Astrocyte of the cerebellum (primary cell): ENCODE results near the gene TFEB.

Experiments
- DNase-seq: peaks from one replicate; pipeline ENCODE4 v3.0.0-alpha.2; 2011; ENCODE audit warnings: low read depth
- H3K4me3 ChIP-seq: 2 replicates; pipeline ENCODE4 v1.5.1; 2011; ENCODE audit warnings: mild to moderate bottlenecking, low read depth, low read length, moderate library complexity
- in situ Hi-C: cut with HindIII; loops from 2 replicates; pipeline ENCODE4 v1.10.0; 2017; ENCODE audit warnings: low sequenced_read_pairs
- TF ChIP-seq, protein P1 (sequence below): IDR thresholded peaks from 2 replicates; pipeline ENCODE4 v1.5.1; 2012; ENCODE audit warnings: low read length, low read depth, moderate library complexity, mild to moderate bottlenecking; ENCODE audit errors: missing control alignments

The TFEB gene

DNA sequence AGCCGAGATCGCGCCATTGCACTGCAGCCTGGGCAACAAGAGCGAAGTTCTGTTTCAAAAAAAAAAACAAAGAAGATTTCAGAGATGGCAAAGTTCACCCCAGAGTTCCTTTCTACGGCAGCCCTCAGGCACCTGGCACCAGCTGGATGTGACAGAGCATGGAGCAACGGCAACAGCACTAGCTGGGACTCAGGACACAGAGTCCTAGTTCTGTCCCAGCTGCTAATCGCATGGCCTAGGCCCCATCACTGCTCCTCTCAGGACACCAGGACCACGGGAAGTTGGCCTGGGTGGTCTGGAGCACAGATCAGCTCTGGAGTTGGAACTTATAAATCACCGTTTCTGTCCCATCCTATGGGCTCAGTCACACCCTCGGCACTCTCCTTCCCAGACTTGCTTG is 10.7 kb upstream of the TFEB start:
- no peak overlapping the region for H3K4me3 ChIP-seq
- in situ Hi-C loops, result no loop called here
- TF ChIP-seq, protein P1, sequence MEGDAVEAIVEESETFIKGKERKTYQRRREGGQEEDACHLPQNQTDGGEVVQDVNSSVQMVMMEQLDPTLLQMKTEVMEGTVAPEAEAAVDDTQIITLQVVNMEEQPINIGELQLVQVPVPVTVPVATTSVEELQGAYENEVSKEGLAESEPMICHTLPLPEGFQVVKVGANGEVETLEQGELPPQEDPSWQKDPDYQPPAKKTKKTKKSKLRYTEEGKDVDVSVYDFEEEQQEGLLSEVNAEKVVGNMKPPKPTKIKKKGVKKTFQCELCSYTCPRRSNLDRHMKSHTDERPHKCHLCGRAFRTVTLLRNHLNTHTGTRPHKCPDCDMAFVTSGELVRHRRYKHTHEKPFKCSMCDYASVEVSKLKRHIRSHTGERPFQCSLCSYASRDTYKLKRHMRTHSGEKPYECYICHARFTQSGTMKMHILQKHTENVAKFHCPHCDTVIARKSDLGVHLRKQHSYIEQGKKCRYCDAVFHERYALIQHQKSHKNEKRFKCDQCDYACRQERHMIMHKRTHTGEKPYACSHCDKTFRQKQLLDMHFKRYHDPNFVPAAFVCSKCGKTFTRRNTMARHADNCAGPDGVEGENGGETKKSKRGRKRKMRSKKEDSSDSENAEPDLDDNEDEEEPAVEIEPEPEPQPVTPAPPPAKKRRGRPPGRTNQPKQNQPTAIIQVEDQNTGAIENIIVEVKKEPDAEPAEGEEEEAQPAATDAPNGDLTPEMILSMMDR, result no peak
- DNase-seq, result no peak

DNA sequence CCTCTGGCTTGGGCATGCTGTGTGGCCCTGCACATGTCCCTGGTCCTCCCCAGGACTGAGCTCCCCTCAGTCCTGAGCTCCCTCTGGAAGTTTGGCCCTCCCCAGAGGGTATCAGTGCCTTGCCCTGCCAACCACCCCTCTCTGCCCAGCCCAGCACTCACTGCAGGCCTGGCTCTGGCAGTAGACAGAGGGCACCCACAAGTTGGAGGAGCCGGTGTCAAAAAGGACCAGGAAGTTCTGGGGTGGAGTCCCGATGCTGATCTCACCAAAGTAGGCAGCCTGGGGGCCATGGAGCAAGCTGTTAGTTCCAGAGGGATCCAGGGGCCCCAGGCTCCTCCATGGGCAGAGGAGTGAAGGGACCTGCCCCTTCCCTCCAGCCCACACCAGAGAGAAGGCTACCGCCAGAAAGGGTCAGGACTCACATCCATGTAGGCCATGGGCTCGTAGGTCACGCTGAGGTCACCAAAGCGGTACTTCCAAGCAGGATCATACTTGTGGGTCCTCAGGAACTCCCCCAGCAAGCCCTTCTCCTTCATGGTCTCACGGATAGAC is 8.9 kb upstream of the TFEB start:
- in situ Hi-C loops, result no loop called here
- DNase-seq, result no peak
- TF ChIP-seq, protein P1, result no peak
- H3K4me3 ChIP-seq, result no peak overlapping the region

DNA sequence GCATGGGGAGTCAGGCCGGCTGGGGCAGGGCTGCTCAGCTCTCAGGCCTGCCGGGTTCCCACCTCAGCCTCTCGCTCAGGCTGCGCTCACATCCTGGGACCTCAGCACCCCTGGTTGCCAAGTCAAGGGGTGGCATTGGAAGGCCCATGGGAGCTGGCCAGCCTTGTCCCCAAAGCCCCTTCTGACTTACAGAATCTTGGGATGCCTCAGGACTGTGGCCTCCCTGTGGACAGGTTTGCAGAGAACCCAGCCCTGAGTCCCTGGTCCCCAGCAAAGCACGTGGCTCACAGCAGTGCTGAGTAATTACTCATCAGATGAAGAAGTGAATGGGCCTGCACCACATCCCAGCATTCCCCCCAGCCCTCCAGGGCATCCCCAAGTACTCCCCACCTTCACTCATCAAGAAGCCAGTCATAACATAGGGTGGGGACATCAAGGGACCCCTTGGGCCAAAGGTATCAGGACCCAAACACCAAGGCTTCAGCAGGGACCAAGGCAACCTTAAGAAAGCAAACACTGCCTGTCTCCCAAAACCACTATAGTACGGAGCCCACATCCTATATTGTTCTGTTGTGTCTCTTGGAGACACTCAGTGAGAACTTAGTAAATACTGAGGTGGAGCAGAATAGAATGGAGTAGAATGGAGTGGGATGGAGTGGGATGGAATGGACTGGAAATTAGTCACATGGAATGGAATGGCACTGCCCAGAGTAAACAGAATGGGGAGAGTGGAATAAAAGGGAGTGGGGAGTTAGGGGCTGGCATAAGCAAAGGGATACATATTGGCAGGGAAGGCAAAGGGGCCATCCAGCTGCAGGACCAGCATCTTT is 8.2 kb upstream of the TFEB start:
- TF ChIP-seq, protein P1, result no peak
- in situ Hi-C loops, result no loop called here
- no peak overlapping the region for H3K4me3 ChIP-seq
- DNase-seq, result no peak

DNA sequence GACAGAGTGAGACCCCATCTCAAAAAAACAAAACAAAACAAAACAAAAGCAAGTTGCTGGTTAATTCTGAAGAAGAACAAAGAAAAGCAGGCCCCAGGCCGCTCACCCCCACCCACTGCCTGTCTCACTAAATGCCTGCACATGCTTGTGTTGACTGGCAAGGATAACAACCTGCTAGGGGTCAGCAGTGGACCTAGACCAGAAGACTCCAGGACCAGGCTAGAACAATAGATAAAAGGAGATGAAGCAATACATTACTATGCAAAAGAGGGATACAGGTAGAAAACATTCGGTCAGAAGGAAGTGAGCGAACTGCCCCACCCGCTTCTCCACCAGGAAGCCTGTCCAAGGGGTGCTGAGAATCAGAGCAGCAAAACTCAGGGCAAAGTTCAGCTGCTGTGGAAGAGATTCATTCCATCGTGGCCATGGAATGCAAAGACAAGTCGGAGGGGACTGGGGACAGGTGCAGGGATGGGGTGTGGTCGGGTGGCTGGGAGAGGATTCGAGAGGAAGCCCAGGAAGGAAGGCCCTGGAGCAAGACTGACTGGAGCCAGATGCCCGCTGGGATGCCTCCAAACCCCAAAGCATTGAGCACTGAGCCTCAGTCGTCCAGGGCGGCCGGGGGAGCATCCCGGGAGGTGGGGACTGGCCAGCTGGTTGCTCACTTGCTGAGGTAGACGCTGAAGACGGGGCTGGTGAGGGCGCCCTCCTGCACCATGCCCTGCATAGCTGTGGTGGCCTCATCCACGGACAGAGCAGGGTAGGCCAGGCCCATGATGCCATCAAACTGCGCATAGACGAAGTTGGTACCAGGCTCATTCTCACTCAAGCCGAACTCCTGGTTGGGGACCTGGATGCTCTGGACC is 6.5 kb upstream of the TFEB start:
- TF ChIP-seq, protein P1, result no peak
- in situ Hi-C loops, result no loop called here
- DNase-seq, result no peak
- no peak overlapping the region for H3K4me3 ChIP-seq

DNA sequence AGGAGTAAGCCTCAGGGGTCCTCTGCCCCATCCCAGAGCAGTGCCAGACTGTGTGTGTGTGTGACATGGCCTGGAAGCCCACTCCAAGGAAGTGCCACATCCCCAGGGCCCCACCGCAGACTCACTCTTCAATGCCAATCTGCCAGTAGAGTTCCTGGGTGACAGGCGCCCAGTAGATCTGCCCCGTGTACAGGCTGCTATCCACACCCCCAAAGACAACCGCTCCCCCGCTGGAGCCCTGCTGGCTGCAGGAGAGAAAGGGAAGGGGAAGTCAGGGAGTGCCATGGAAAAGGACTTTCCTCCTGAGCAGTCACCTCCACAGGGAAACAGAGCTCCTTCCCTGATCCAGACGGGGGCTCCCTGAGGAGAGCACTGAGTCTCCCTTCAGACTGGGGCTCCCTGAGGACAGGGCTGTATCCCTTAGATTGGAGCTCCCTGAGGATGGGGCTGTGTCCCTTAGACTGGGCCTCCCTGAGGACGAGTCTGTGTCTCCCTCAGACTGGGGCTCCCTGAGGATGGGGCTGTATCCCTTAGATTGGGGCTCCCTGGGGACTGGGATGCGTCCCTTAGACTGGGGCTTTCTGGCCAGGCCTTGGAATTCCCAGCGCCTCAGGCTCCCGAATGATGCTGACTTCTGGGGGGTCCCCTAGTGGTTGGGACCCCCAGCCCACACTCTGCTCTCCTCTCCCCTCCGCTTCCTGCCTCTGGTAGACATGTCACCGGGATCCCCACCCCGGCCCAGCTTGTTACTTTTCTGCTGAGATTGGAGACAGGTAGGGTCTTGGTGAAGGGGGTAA is 5.2 kb upstream of the TFEB start:
- in situ Hi-C loops, result no loop called here
- DNase-seq, result no peak
- H3K4me3 ChIP-seq, result no peak overlapping the region
- TF ChIP-seq, protein P1, result no peak

DNA sequence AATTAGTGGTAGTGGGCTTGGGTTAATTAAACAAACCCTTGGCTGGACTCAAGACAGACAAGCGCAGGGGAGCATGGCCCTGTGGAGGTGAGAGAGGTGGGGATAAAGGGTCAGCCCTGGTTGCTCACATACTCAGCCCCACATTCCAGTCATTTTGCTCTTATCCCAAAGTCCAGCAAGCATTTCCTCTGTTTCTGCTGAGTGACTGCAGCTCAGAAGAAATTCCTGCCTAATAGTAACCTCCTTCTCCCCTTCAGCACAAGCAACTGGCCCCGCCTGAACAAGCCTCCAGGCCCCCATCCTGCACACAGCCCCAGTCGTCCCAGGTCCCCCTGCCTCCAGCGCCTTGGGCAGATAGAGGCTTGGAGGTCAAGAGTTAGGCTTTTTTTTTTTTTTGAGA is 3.6 kb upstream of the TFEB start:
- in situ Hi-C loops, result no loop called here
- TF ChIP-seq, protein P1, result no peak
- no peak overlapping the region for H3K4me3 ChIP-seq
- no peak for DNase-seq
